Panc1 (cell line): Measurements from ENCODE around the gene S1PR2. TPM values are rescaled to one million over a fixed set of nuclear protein-coding genes. Genes with fewer than 3 reads are reported as not detected.
A peak's percentile ranks its signal among the peaks of the same experiment; 100 is the strongest.

Source experiments
- ATAC-seq: fragments of 200-7000 bp; cut with Tn5 transposase; 2 replicates; pipeline ENCODE4 v1.9.1; 2020; ENCODE audit warnings: mild to moderate bottlenecking, moderate library complexity
- BruUV-seq: library from RNA; stranded (reverse); fragments of 400-500 nt; replicated peaks from 2 replicates; lab custom pipeline; 2021; lab: Mats Ljungman, UMichigan
- CTCF ChIA-PET: fragments of 300-600 bp; sonication (Branson Sonifier 250); formaldehyde crosslinking; loops from one replicate; lab custom pipeline; 2022; ENCODE audit warnings: antibody characterized with exemption; lab: Charles Lee
- POLR2A ChIA-PET: fragments of 300-600 bp; sonication (Branson Sonifier 250); formaldehyde crosslinking; loops from one replicate; lab custom pipeline; 2022; ENCODE audit warnings: antibody characterized with exemption; lab: Charles Lee
- DNase-seq: peaks from one replicate; pipeline ENCODE4 v3.0.0-alpha.2; 2010; ENCODE audit warnings: low read depth, low spot score
- H3K27ac ChIP-seq: 2 replicates; pipeline ENCODE4 v1.5.1; 2011; ENCODE audit warnings: mild to moderate bottlenecking, low read length, inconsistent platforms
- H3K27me3 ChIP-seq: fragments of 200-500 bp; sonication (Bioruptor generic); 2 replicates; pipeline ENCODE4 v1.6.0; 2014; ENCODE audit warnings: low read length, inconsistent platforms; ENCODE audit not compliant: control insufficient read depth, insufficient read depth
- H3K36me3 ChIP-seq: fragments of 200-500 bp; sonication (Bioruptor generic); 2 replicates; pipeline ENCODE4 v1.5.1; 2014; ENCODE audit warnings: inconsistent platforms, mild to moderate bottlenecking, low read length, moderate library complexity; ENCODE audit not compliant: control insufficient read depth, insufficient read depth
- H3K4me1 ChIP-seq: 2 replicates; pipeline ENCODE4 v1.5.1; 2011; ENCODE audit warnings: inconsistent platforms, mild to moderate bottlenecking, low read length, moderate library complexity; ENCODE audit not compliant: control insufficient read depth, insufficient read depth
- H3K4me3 ChIP-seq, 2 experiments: 2 replicates each; pipeline ENCODE4 v1.5.1; 2011 to 2012; ENCODE audit warnings: low read depth in 2 of 2, low read length in 2 of 2, mild to moderate bottlenecking in 2 of 2, inconsistent platforms in 1 of 2, moderate library complexity in 1 of 2
- H3K9me3 ChIP-seq: fragments of 200-500 bp; sonication (Bioruptor generic); 2 replicates; pipeline ENCODE4 v1.5.1; 2014; ENCODE audit warnings: low read depth, mild to moderate bottlenecking, inconsistent platforms, low read length, moderate library complexity; ENCODE audit not compliant: control insufficient read depth, insufficient read depth
- CTCF ChIP-seq: fragments of 450-650 bp; IDR thresholded peaks from 2 replicates; pipeline ENCODE4 v1.5.1; 2017; ENCODE audit warnings: mild to moderate bottlenecking
- POLR2AphosphoS5 ChIP-seq: IDR thresholded peaks from 2 replicates; pipeline ENCODE4 v1.6.1; 2012; ENCODE audit warnings: mild to moderate bottlenecking, low read depth, low read length, moderate library complexity
- REST ChIP-seq, 2 experiments: IDR thresholded peaks; 2 replicates each; pipeline ENCODE4 v1.6.1; 2011 to 2012; ENCODE audit warnings: low read depth in 2 of 2, control low read depth in 1 of 2, low read length in 1 of 2, mild to moderate bottlenecking in 1 of 2, moderate library complexity in 1 of 2; ENCODE audit not compliant: insufficient read depth in 1 of 2
- SIN3A ChIP-seq: IDR thresholded peaks from 2 replicates; pipeline ENCODE4 v1.6.1; 2012; ENCODE audit warnings: low read depth, mild to moderate bottlenecking, low read length, moderate library complexity, borderline replicate concordance; ENCODE audit not compliant: insufficient read depth
- TCF7L2 ChIP-seq: IDR thresholded peaks from 2 replicates; pipeline ENCODE4 v1.6.1; 2011; ENCODE audit warnings: mild to moderate bottlenecking, low read depth, low read length, inconsistent platforms
- in situ Hi-C: cut with HindIII; loops from 2 replicates; pipeline ENCODE4 v1.10.0; 2016; ENCODE audit warnings: low sequenced_read_pairs, low pct_unique_long_range_greater_than_20kb
- intact Hi-C: fragments of 100-400 bp; cut with micrococcal nuclease; formaldehyde crosslinking; loops from one replicate; pipeline ENCODE4 v1.10.0; 2022; ENCODE audit not compliant: unreplicated experiment
- total RNA-seq: library from RNA; stranded (reverse); gene quantifications from one replicate; pipeline ENCODE4 v1.2.1, GENCODE V29; 2021; ENCODE audit not compliant: unreplicated experiment

The S1PR2 gene
- total RNA-seq, 1 experiment from 2014 or later: 2.9 TPM

DNA sequence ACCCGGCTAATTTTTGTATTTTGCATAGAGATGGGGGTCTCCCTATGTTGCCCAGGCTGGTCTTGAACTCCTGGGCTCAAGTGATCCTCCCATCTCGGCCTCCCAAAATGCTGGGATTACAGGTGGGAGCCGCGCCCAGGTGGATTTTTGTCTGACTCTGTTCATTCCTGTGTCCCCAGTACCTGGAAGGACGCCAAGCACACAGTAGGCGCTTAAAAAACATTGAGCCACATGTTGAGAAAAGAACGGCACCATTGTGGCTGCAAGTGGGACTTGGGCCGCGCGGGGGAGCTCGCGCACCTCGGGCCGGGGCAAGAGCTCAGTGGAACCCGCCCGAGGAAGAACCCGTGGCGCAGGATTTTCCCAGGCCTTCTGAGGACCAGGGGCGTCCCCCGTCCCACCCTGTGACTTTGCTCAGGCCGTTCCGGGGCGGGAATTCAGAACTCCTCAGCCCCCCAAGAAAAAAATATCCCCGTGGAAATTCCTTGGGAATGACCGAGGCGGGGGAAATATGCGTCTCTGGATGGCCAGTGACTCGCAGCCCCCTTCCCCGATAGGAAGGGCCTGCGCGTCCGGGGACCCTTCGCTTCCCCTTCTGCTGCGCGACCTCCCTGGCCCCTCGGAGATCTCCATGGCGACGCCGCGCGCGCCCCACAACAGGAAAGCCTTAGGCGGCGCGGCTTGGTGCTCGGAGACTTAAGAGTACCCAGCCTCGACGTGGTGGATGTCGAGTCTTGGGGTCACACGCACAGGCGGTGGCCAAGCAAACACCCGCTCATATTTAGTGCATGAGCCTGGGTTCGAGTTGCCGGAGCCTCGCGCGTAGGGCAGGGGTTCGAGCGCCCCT, 38.4 kb upstream of the S1PR2 start:
- TF ChIP-seq POLR2AphosphoS5: no peak
- TF ChIP-seq CTCF: peak; percentile 96
- no peaks in the 10 kb centered on the region for H3K9me3 ChIP-seq
- H3K36me3 ChIP-seq: no peaks in the 10 kb centered on the region
- DNase-seq (peak; percentile 33), ATAC-seq (peak; percentile 70)
- peaks cover 4% of the 10 kb centered on the region for H3K4me1 ChIP-seq
- ChIA-PET CTCF (interaction anchor here (0.7 to 2.6 kb wide), 4 partner anchors 11 to 454 kb away, joined by 3 to 17 read pairs (median 4); partner anchors contain the start of gene ICAM5), POLR2A (no interaction called here)
- in situ Hi-C loops (no loop called here), intact Hi-C loops (loop anchor here (5.0 kb wide), 1 partner anchor 118 kb away; no protein-coding TSS in a partner anchor)
- no TSS peak for BruUV-seq
- peak overlapping the region; percentile 91 for H3K27ac ChIP-seq
- no peaks in the 10 kb centered on the region for H3K27me3 ChIP-seq
- H3K4me3 ChIP-seq: peak overlapping the region; percentile 55 to 83

GRCh38 chr19:10268071-10268470, 36.9 kb upstream of the S1PR2 start:
- H3K27ac ChIP-seq: no peak overlapping the region
- H3K4me1 ChIP-seq: peaks cover 4% of the 10 kb centered on the region
- TF ChIP-seq TCF7L2: no peak
- TF ChIP-seq SIN3A: no peak
- TF ChIP-seq CTCF: no peak
- no peak for TF ChIP-seq REST (IDR thresholded peaks at IDR 0.05; ENCODE audit: insufficient read depth in 1 of 2, low read depth in 2 of 2, low read length in 1 of 2)
- no peak for ATAC-seq
- no peak overlapping the region for H3K4me3 ChIP-seq
- H3K36me3 ChIP-seq: no peaks in the 10 kb centered on the region
- no peaks in the 10 kb centered on the region for H3K27me3 ChIP-seq
- BruUV-seq: no TSS peak
- DNase-seq: no peak
- CTCF ChIA-PET: no interaction called here
- intact Hi-C loops: no loop called here
- no peaks in the 10 kb centered on the region for H3K9me3 ChIP-seq
- POLR2A ChIA-PET: interaction anchor here (0.5 kb wide), 1 partner anchor 135 kb away, joined by 4 read pairs; no protein-coding TSS in a partner anchor
- in situ Hi-C loops: no loop called here
